ENCODE results near the gene CEL.

- TF ChIP-seq POLR2A (IDR thresholded peaks at IDR 0.05; ENCODE audit: low read depth, low read length) = no peak
- no peak for TF ChIP-seq SPI1 (IDR thresholded peaks at IDR 0.05; ENCODE audit: low read depth, low read length)
- TF ChIP-seq POLR2AphosphoS5 (IDR thresholded peaks at IDR 0.05; ENCODE audit: low read depth, low read length) = no peak
- TF ChIP-seq TAF1 (IDR thresholded peaks at IDR 0.05; ENCODE audit: low read depth, low read length) = no peak
- TF ChIP-seq PAX5 (IDR thresholded peaks at IDR 0.05; ENCODE audit: insufficient read depth, low read length, severe bottlenecking) = no peak
- no peak for TF ChIP-seq POU2F2 (IDR thresholded peaks at IDR 0.05; ENCODE audit: low read depth, low read length)
Observed at GRCh38 chr9:133026426-133026825, 35.4 kb upstream of the CEL start.

Data from GM12891 (cell line).